Esophagus squamous epithelium (tissue), 5 donors: ENCODE measurements around the gene HOXB9. TPM values are rescaled to one million over a fixed set of nuclear protein-coding genes. Genes with fewer than 3 reads are reported as not detected.

Experiments used
- DNase-seq: peaks from one replicate; lab custom pipeline; 2025; lab: John Stamatoyannopoulos, UW
- H3K27ac ChIP-seq, 4 donors: fragments of 200-600 bp; sonication (generic); one replicate each; pipeline ENCODE4 v1.5.1; 2016 to 2019; ENCODE audit warnings: mild to moderate bottlenecking in 1 of 4
- H3K27me3 ChIP-seq, 4 donors: fragments of 200-600 bp; sonication (generic); 1 replicate in 3 of 4; 2 replicates in 1 of 4; pipeline versions ENCODE4 v1.5.1 to v1.6.0; 2017 to 2021; ENCODE audit warnings: antibody characterized with exemption in 1 of 4
- H3K36me3 ChIP-seq, 3 donors: fragments of 200-600 bp; sonication (generic); one replicate each; pipeline ENCODE4 v1.5.1; 2016 to 2019
- H3K4me1 ChIP-seq, 3 donors: fragments of 200-600 bp; sonication (generic); one replicate each; pipeline ENCODE4 v1.5.1; 2017 to 2019
- H3K4me3 ChIP-seq, 4 donors: fragments of 200-600 bp; sonication (generic); 1 replicate in 3 of 4; 2 replicates in 1 of 4; pipeline ENCODE4 v1.5.1; 2016 to 2019; ENCODE audit warnings: mild to moderate bottlenecking in 2 of 4, moderate library complexity in 1 of 4
- H3K9me3 ChIP-seq, 3 donors: fragments of 200-600 bp; sonication (generic); one replicate each; pipeline ENCODE4 v1.5.1; 2016 to 2019
- POLR2A ChIP-seq, 4 donors: fragments of 450-650 bp; IDR thresholded peaks; one replicate each; pipeline ENCODE4 v1.6.1; 2017; ENCODE audit warnings: antibody characterized with exemption in 4 of 4, mild to moderate bottlenecking in 4 of 4, moderate library complexity in 3 of 4
- WGBS, 2 donors: methylation state at CpG; one replicate each; pipeline ENCODE4 v1.1.5; 2018; 5-methylcytosine and 5-hydroxymethylcytosine counted together
- intact Hi-C: fragments of 100-400 bp; cut with DNase I; formaldehyde crosslinking; loops from one replicate; pipeline ENCODE4 v1.15.0; 2022
- total RNA-seq, 4 donors: library from RNA; depleted of rRNA; stranded (reverse); fragments of >200 nt; gene quantifications; one replicate each; pipeline ENCODE4 v1.1.0, GENCODE V29; 2016
- TF ChIP-seq, protein P1 (sequence below), 6 experiments: fragments of 450-650 bp in 4 of 6; fragments of 200-600 bp in 2 of 6; sonication (generic) in 2 of 6; IDR thresholded peaks; one replicate each; pipeline ENCODE4 v1.5.1; 2016 to 2019; ENCODE audit warnings: antibody characterized with exemption in 6 of 6, mild to moderate bottlenecking in 4 of 6, moderate library complexity in 4 of 6
- donor health status: DM: yes; HTN: yes; CAD: no.

The HOXB9 gene
- total RNA-seq, 4 donors from 2014 or later = not detected

DNA sequence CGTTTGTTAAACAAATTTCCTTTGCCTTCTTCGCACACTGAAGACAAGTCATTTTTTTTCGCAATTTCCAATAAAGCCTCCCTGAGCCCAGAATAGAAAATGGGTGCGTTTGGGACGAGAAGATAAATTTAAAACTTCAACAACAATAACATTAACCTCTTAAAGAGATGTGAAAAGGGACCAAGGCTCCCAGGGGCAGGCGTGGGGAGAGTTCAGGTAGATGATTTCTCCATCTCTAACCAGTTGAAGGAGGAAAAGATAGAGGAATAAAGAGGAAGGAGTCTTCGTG, 46.7 kb downstream of the HOXB9 start:
- peak overlapping the region in 3 of 4 donors; percentile 49 to 83 (median 52) for H3K4me3 ChIP-seq

GRCh38 chr17:48578616-48579470, 47.3 kb downstream of the HOXB9 start:
- no peaks in the 10 kb centered on the region for H3K36me3 ChIP-seq
- intact Hi-C loops = loop anchor here (5.0 kb wide), 1 partner anchor 37 kb away; no protein-coding TSS in a partner anchor
- H3K4me1 ChIP-seq = peaks cover 0 to 92% (median 45%) of the 10 kb centered on the region in 3 donors
- H3K9me3 ChIP-seq = no peaks in the 10 kb centered on the region
- no peak for DNase-seq
- TF ChIP-seq POLR2A (IDR thresholded peaks at IDR 0.05) = no peak
- TF ChIP-seq, protein P1, sequence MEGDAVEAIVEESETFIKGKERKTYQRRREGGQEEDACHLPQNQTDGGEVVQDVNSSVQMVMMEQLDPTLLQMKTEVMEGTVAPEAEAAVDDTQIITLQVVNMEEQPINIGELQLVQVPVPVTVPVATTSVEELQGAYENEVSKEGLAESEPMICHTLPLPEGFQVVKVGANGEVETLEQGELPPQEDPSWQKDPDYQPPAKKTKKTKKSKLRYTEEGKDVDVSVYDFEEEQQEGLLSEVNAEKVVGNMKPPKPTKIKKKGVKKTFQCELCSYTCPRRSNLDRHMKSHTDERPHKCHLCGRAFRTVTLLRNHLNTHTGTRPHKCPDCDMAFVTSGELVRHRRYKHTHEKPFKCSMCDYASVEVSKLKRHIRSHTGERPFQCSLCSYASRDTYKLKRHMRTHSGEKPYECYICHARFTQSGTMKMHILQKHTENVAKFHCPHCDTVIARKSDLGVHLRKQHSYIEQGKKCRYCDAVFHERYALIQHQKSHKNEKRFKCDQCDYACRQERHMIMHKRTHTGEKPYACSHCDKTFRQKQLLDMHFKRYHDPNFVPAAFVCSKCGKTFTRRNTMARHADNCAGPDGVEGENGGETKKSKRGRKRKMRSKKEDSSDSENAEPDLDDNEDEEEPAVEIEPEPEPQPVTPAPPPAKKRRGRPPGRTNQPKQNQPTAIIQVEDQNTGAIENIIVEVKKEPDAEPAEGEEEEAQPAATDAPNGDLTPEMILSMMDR (IDR thresholded peaks at IDR 0.05) = no peak
- H3K4me3 ChIP-seq = peak overlapping the region; percentile 49 to 83 (median 61)
- 17 to 23% methylated on average over 22 to 26 of the region's 43 CpGs for WGBS, 2 donors
- H3K27me3 ChIP-seq = peaks cover 0 to 100% (median 4%) of the 10 kb centered on the region in 4 donors
- H3K27ac ChIP-seq = peak overlapping the region; percentile 88 to 96 (median 92)

More for the DNA sequence above, 46.7 kb downstream of the HOXB9 start:
- Histone ChIP-seq H3K27ac (peak overlapping the region; percentile 88 to 96 (median 92)), H3K27me3 (peaks cover 0 to 100% (median 2%) of the 10 kb centered on the region in 4 donors), H3K4me1 (peaks cover 0 to 92% (median 45%) of the 10 kb centered on the region in 3 donors), H3K9me3 (no peaks in the 10 kb centered on the region), H3K36me3 (no peaks in the 10 kb centered on the region)
- no peak for DNase-seq
- 27 to 46% methylated on average over 7 of the region's 7 CpGs for WGBS, 2 donors
- intact Hi-C loops = loop anchor here (5.0 kb wide), 1 partner anchor 37 kb away; no protein-coding TSS in a partner anchor
- TF ChIP-seq, protein P1 (IDR thresholded peaks at IDR 0.05) = no peak
- TF ChIP-seq POLR2A (IDR thresholded peaks at IDR 0.05) = no peak

DNA sequence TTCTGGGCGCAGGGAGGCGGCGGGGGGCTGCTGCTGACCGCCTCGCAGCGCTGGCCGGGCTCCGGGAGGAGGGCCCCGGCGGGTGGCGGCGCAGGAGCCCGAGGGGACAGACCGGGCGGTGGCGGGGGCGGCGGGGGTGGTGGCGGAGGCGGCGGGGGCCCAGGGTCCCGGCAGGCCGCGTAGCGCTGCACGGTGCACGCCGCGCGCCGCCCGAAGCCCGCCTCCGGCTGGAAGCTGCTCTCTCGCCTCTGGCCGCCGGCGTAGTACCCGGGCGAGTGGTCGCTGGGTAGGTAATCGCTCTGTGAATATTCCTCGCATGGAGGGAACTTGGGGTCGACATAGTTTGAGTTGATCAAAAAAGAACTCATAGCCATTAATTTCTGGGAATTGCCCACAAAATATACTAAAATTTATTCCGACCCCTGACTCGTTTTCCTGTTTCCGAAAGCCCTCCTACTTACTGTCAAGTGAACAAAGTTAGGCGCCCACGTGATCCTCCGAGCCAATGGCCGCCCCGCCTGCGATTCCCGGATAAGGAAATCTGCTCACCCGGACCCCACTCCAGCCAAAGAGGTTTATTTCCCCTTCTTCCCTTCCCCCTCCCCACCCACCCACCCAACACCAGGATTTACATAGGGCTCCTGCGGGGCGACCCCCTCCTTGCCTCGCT, 48.1 kb downstream of the HOXB9 start, which contains the start of gene HOXB4:
HOXB4 (minus strand) TSS at position 405 of the 670 bp plus-strand sequence; CDS start at position 374, 31 bp downstream.
- no peaks in the 10 kb centered on the region for H3K36me3 ChIP-seq
- no peaks in the 10 kb centered on the region for H3K9me3 ChIP-seq
- peak in 1 of 4 donors; percentile 38 for TF ChIP-seq POLR2A (IDR thresholded peaks at IDR 0.05)
- TF ChIP-seq, protein P1 (IDR thresholded peaks at IDR 0.05) = no peak
- H3K4me3 ChIP-seq = peak within 1 kb of the TSS; percentile 49 to 83 (median 61)
- H3K4me1 ChIP-seq = peaks cover 0 to 95% (median 49%) of the 10 kb centered on the region in 3 donors
- H3K27me3 ChIP-seq = peaks cover 0 to 100% (median 6%) of the 10 kb centered on the region in 4 donors
- DNase-seq = no peak
- WGBS, 2 donors = 1 to 2% methylated on average over 22 to 26 of the region's 58 CpGs
- H3K27ac ChIP-seq = peak within 1 kb of the TSS; percentile 88 to 96 (median 92)
- intact Hi-C loops = loop anchor here (5.0 kb wide), 1 partner anchor 36 kb away; no protein-coding TSS in a partner anchor

- H3K27ac ChIP-seq = peak overlapping the region; percentile 88 to 96 (median 92)
- peaks cover 0 to 100% (median 6%) of the 10 kb centered on the region in 4 donors for H3K27me3 ChIP-seq
- no peaks in the 10 kb centered on the region for H3K9me3 ChIP-seq
- DNase-seq = no peak
- intact Hi-C loops = loop anchor here (5.0 kb wide), 1 partner anchor 35 kb away; no protein-coding TSS in a partner anchor
- no peak for TF ChIP-seq POLR2A (IDR thresholded peaks at IDR 0.05)
- TF ChIP-seq, protein P1 (IDR thresholded peaks at IDR 0.05) = no peak
- H3K4me1 ChIP-seq = peaks cover 0 to 95% (median 51%) of the 10 kb centered on the region in 3 donors
- H3K36me3 ChIP-seq = no peaks in the 10 kb centered on the region
- H3K4me3 ChIP-seq = peak overlapping the region; percentile 49 to 83 (median 61)
- WGBS, 2 donors = 4 to 13% methylated on average over 7 to 8 of the region's 19 CpGs
Observed at GRCh38 chr17:48577330-48577945, 48.7 kb downstream of the HOXB9 start.
